GM21619 (cell line): Measurements from ENCODE around the gene CEL.
"Not testable (repeated sequence)": the region's sequence is repeated elsewhere in the genome, so short reads cannot be mapped to it uniquely, and the experiment has no call there.

Source experiments
- ATAC-seq: cut with Tn5 transposase; IDR thresholded peaks from one replicate; pipeline ENCODE4 v1.9.1; 2021; ENCODE audit not compliant: unreplicated experiment

Gene CEL

GRCh38 chr9:133061764-133062145, at the start of gene CEL:
CEL (plus strand) TSS chr9:133061981; CDS start chr9:133062003, 22 bp downstream.
- ATAC-seq: not testable (repeated sequence)

GRCh38 chr9:133014696-133015095, 47.1 kb upstream of the CEL start:
- no peak for ATAC-seq

- no peak for ATAC-seq
These were observed 38.5 kb upstream of the CEL start for GRCh38 chr9:133023117-133023890.

- no peak for ATAC-seq
These were observed 35.4 kb upstream of the CEL start for GRCh38 chr9:133026426-133026825.

GRCh38 chr9:133027134-133027533, 34.6 kb upstream of the CEL start:
- no peak for ATAC-seq

GRCh38 chr9:133028221-133028620, 33.6 kb upstream of the CEL start:
- ATAC-seq: no peak

- ATAC-seq: peak; percentile 21
These were observed 31.8 kb upstream of the CEL start for GRCh38 chr9:133029994-133030316.

- ATAC-seq: peak; percentile 94
These were observed 31.3 kb upstream of the CEL start, which contains the start of gene GTF3C5 for GRCh38 chr9:133030317-133031129. GTF3C5 (plus strand) TSS chr9:133030997; CDS start chr9:133031012, 15 bp downstream.

- ATAC-seq: no peak
These were observed 30.7 kb upstream of the CEL start for GRCh38 chr9:133031130-133031422.

- no peak for ATAC-seq
These were observed 30.3 kb upstream of the CEL start for GRCh38 chr9:133031496-133031911.

- no peak for ATAC-seq
These were observed 29.6 kb upstream of the CEL start for GRCh38 chr9:133032171-133032570.

GRCh38 chr9:133035669-133036068, 26.1 kb upstream of the CEL start:
- ATAC-seq: no peak

- no peak for ATAC-seq
These were observed 23.8 kb upstream of the CEL start for GRCh38 chr9:133037775-133038515.

GRCh38 chr9:133040892-133041479, 20.8 kb upstream of the CEL start:
- ATAC-seq: not testable (repeated sequence)

- no peak for ATAC-seq
These were observed 19.8 kb upstream of the CEL start for GRCh38 chr9:133041958-133042357.

GRCh38 chr9:133042676-133043075, 19.1 kb upstream of the CEL start:
- no peak for ATAC-seq

GRCh38 chr9:133043449-133044035, 18.2 kb upstream of the CEL start:
- no peak for ATAC-seq

- ATAC-seq: no peak
These were observed 17.7 kb upstream of the CEL start for GRCh38 chr9:133044125-133044524.

GRCh38 chr9:133044661-133045060, 17.1 kb upstream of the CEL start:
- ATAC-seq: no peak

- no peak for ATAC-seq
These were observed 16.6 kb upstream of the CEL start for GRCh38 chr9:133045132-133045531.
